H1 (cell line): Measurements from ENCODE around the gene MYO1A.

Source experiments
- BRCA1 ChIP-seq: IDR thresholded peaks from 2 replicates; pipeline ENCODE4 v1.6.1; 2012; ENCODE audit warnings: low read depth, low read length, improper control_type of control experiment
- EP300 ChIP-seq, 2 experiments: IDR thresholded peaks; 1 replicate in 1 of 2; 2 replicates in 1 of 2; pipeline ENCODE4 v1.6.1; 2011 to 2012; ENCODE audit warnings: low read depth in 2 of 2, low read length in 2 of 2, mild to moderate bottlenecking in 2 of 2, borderline replicate concordance in 1 of 2, inconsistent platforms in 1 of 2, moderate library complexity in 1 of 2
- EZH2 ChIP-seq: fragments of 200-600 bp; sonication (generic); IDR thresholded peaks from 2 replicates; pipeline ENCODE4 v1.7.1; 2012; ENCODE audit warnings: low read depth, mild to moderate bottlenecking, moderate library complexity, low read length, inconsistent platforms; ENCODE audit not compliant: severe bottlenecking
- KDM1A ChIP-seq: fragments of 200-600, 300-600 bp; sonication (generic); IDR thresholded peaks from 2 replicates; pipeline ENCODE4 v1.7.1; 2016; ENCODE audit warnings: mild to moderate bottlenecking, low read length, borderline replicate concordance
- POLR2A ChIP-seq, 2 experiments: IDR thresholded peaks; 1 replicate in 1 of 2; 2 replicates in 1 of 2; pipeline ENCODE4 v1.6.1; 2011; ENCODE audit warnings: low read depth in 2 of 2, low read length in 2 of 2, mild to moderate bottlenecking in 2 of 2; ENCODE audit errors: control extremely low read depth in 1 of 2
- POLR2AphosphoS5 ChIP-seq: IDR thresholded peaks from 2 replicates; pipeline ENCODE4 v1.6.1; 2011; ENCODE audit warnings: low read depth, low read length
- RBBP5 ChIP-seq: IDR thresholded peaks from 2 replicates; pipeline ENCODE4 v1.7.1; 2012; ENCODE audit warnings: low read depth, mild to moderate bottlenecking, inconsistent platforms, low read length, moderate library complexity, borderline replicate concordance
- YY1 ChIP-seq: IDR thresholded peaks from 2 replicates; pipeline ENCODE4 v1.6.1; 2011; ENCODE audit warnings: low read depth, mild to moderate bottlenecking, low read length
- TF ChIP-seq, protein P1 (sequence below), 3 experiments: IDR thresholded peaks; 1 replicate in 2 of 3; 2 replicates in 1 of 3; pipeline versions ENCODE4 v1.5.1 to v1.6.1; 2011; ENCODE audit warnings: low read length in 3 of 3, mild to moderate bottlenecking in 3 of 3, inconsistent platforms in 2 of 3, low read depth in 1 of 3, moderate library complexity in 1 of 3; ENCODE audit not compliant: insufficient read depth in 1 of 3; ENCODE audit errors: control extremely low read depth in 1 of 3
- TF ChIP-seq, protein P2 (sequence below): IDR thresholded peaks from 2 replicates; pipeline ENCODE4 v1.6.1; 2012; ENCODE audit warnings: inconsistent platforms

DNA sequence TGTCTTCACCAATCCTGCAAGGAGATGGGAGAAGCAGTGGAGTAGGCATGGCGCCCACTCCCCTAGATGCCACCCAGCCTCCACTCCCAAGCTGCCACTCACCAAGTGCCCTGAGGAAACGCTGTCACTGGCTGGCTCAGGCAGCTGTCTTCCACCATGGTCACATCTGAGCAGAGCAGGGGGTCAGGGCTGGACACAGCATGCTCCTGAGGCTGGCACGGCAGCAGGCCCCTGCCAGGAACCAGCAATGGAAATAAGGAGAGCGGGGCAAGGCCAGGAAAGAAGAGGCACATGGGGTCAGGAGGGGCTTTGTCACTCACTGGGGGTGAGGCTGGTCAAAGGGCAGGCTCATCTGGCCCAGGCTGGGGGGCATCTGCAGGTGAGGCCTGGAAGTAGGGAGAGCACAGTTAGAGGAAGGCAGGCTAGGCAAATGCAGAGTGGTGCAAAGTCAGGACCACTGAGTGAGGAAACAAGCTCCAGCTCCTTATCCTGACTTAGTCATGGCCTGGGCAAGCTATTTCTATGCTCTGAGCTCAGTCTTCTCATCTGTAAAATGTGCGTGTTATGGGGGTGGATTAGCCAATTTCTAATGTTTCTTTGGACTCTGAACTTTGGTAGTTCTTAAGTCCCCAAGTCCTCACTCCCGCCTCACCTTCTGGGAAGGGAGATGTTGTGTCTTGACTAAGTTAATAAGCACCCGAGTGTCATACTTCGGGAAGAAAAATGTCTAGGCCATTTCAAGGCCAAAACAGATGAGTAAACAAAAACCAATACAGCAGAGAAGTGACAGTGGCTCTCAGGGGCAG lies 47.0 kb upstream of the MYO1A start:
- TF ChIP-seq EZH2 (no peak), BRCA1 (no peak), EP300 (IDR thresholded peaks at IDR 0.05; ENCODE audit: borderline replicate concordance in 1 of 2, low read depth in 2 of 2, low read length in 2 of 2) (no peak), POLR2A (IDR thresholded peaks at IDR 0.05; ENCODE audit: control extremely low read depth in 1 of 2, low read depth in 2 of 2, low read length in 2 of 2) (no peak), YY1 (no peak), RBBP5 (no peak), KDM1A (no peak), POLR2AphosphoS5 (no peak)
- TF ChIP-seq, protein P1, sequence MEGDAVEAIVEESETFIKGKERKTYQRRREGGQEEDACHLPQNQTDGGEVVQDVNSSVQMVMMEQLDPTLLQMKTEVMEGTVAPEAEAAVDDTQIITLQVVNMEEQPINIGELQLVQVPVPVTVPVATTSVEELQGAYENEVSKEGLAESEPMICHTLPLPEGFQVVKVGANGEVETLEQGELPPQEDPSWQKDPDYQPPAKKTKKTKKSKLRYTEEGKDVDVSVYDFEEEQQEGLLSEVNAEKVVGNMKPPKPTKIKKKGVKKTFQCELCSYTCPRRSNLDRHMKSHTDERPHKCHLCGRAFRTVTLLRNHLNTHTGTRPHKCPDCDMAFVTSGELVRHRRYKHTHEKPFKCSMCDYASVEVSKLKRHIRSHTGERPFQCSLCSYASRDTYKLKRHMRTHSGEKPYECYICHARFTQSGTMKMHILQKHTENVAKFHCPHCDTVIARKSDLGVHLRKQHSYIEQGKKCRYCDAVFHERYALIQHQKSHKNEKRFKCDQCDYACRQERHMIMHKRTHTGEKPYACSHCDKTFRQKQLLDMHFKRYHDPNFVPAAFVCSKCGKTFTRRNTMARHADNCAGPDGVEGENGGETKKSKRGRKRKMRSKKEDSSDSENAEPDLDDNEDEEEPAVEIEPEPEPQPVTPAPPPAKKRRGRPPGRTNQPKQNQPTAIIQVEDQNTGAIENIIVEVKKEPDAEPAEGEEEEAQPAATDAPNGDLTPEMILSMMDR (IDR thresholded peaks at IDR 0.05; ENCODE audit: control extremely low read depth in 1 of 3, insufficient read depth in 1 of 3, low read depth in 1 of 3, low read length in 3 of 3): no peak
- TF ChIP-seq, protein P2, sequence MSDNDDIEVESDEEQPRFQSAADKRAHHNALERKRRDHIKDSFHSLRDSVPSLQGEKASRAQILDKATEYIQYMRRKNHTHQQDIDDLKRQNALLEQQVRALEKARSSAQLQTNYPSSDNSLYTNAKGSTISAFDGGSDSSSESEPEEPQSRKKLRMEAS: no peak
